ENCODE results near the gene PRUNE2.
"Not testable (repeated sequence)": the region's sequence is repeated elsewhere in the genome, so short reads cannot be mapped to it uniquely, and the experiment has no call there.

The PRUNE2 gene

GRCh38 chr9:76859860-76860259 lies 46.1 kb downstream of the PRUNE2 start:
- DNase-seq (ENCODE audit: low read depth), result no peak

GRCh38 chr9:76858248-76858647 lies 47.7 kb downstream of the PRUNE2 start:
- not testable (repeated sequence) for DNase-seq (ENCODE audit: low read depth)

- no peak for DNase-seq (ENCODE audit: low read depth)
Measured at GRCh38 chr9:76856016-76856415, 49.9 kb downstream of the PRUNE2 start.

DNA sequence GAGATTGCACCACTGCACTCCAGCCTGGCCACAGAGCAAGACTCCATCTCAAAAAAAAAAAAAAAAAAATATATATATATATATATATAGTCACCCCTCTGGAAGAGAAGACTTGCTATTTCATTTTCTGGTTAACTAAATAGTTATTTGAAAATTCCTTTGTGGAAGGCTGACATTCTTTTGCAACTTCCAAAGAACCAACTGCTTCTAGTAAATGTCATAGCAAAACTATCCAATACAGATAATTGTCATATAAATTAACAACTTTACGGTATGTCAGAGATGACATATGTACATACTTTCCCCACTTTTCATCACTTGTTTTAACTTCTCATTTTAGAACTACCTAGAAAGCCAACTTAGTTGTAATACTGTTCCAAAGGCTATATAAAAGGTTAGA lies 50.9 kb downstream of the PRUNE2 start:
- no peak for DNase-seq (ENCODE audit: low read depth)

- no peak for DNase-seq (ENCODE audit: low read depth)
Measured at GRCh38 chr9:76852026-76852425, 53.9 kb downstream of the PRUNE2 start.

DNA sequence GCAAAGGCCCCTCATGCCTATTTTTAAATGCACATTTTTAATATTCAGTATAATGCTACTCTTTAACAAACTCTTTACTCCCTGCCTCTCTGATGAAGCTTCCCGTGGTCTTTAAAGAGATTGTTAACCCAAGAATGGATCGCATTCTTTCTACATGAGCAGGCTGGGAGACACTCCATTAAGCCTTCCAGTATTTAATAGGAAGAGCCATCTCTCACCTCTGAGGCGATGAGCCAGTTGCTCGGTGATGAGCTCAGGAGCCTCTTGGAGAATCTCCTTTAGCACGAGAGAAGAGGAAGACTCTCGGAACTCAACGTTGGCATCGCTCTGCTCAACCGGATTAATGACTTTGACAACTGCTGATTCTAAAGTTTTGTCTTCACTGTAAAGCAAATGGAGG lies 59.6 kb downstream of the PRUNE2 start:
- DNase-seq (ENCODE audit: low read depth), result peak; percentile 12

DNA sequence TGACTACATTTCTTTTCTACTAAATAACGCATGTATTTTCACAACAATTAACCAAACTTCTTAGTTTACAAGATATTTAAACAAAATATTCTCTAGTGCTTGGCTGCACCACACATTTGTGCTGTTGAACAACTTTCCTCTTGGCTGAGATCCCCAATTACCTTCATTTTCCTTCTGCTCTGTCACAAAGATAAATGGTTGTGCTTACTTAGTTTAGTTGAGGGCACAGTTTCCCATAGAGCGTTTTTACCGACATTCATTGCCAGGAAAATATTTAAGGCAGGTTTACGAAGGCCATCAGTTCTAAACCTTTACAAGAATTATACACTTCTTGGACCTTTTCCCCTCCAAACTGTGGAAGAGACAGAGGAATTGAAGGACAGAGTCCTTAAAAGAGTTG lies 60.7 kb downstream of the PRUNE2 start:
- no peak for DNase-seq (ENCODE audit: low read depth)

DNA sequence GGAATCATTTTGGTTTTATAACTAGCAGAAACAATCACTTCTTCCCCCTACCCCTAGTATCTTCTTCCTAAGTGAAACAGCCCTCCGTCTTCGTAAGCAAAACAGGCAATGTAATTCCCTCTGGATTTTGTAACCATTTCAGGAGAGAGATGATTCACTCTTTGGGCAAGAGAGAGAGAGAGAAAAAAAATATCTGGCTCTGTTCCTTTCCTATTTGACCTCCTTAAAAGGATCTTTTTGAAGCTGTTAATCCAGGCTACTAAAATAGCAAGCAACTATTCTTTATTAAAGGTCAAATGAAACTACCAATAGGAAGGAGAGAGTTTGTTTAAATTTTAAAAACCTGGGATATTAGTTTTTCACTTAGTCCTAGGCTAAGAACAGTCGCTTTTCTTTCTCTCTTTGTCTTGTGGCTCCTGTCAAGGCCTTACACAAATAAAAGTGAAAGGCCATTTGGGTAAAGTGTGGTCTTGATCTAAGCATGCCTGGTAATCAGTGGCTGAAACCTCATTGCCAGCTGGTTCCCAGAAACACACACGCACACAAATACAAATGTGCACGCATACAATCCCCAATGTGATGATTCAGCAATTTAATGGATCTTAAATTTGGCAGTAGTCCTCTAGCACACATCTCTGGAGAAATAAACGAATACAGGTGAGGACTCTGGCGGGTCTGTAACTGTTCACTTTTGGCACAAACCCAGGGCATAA lies 70.2 kb downstream of the PRUNE2 start:
- DNase-seq (ENCODE audit: low read depth), result peak; percentile 48

- no peak for DNase-seq (ENCODE audit: low read depth)
Measured at GRCh38 chr9:76828447-76828846, 77.5 kb downstream of the PRUNE2 start.

DNA sequence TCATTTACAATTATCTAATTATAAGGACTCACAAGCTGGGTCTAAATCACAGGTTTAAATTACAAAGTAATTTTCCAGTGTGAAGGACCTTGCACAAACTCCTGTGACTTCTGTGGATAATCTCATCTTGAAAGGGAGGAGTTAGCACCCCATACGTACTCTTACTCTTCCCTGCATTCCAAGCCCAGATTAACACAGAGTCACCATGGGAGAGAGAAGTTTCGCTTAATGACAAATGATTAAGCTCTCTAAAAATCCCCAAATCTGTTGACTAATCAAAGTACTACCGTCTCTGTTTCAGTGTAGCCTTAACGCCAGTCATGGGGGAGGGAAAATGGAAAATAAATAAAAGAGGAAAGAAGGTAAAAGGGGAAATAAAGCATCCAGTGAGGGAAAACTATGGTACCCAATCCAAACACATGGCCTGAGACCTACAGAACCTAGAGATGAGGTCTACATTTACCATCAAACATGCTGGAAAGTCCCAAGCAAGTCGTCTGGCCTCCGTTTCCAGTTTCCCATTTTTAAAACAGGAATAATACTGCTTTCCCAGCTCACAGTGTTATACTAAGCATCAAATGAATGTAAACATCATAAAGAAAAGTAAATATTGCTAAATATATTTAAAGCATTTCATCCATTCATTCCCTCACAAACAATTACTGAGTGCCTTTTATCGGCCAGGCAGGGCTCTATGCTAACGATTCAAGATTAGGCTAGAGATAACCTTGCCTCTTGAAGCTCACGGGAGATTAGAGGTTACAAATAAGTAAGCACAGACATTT lies 78.4 kb downstream of the PRUNE2 start:
- no peak for DNase-seq (ENCODE audit: low read depth)

DNA sequence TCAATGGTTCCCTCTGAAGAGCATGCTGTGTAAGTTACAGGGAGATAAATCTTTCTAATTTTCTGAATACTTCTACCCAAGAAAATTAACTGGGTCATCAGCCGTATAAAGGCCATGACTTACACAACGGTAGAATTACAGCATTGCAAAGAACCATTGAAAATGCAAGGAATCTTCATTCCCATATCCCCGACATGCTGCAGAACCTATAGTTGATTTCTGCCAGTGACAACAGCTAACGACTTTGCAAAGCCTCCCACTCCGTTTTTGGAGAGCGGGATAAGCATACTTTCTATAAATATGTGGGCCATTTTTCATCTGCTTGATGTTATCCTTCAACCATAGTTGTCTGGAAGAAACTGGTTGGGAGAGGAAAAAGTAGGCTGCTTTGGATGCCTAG lies 85.5 kb downstream of the PRUNE2 start:
- DNase-seq (ENCODE audit: low read depth), result no peak

GRCh38 chr9:76818271-76818670 lies 87.6 kb downstream of the PRUNE2 start:
- peak; percentile 97 for DNase-seq (ENCODE audit: low read depth)

DNA sequence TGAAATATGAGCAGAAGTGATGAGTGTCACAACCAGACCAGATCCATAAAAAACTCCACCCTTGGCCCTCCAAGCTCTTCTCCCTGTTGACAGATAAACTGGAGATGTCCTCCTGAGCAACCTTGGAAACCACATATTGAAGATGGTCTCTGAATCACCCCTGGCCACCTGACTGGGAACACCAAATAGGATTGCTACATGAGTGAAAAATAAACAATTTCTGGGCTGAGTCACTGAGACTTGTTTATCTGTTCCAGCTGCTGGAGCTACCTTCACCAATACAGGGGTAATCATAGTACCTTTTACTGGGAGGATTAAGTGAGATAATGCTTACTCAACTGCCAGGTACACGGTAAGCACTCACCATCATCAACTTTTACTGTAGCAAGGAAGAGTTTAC lies 88.4 kb downstream of the PRUNE2 start:
- DNase-seq (ENCODE audit: low read depth), result peak; percentile 84

GRCh38 chr9:76812591-76812990 lies 93.3 kb downstream of the PRUNE2 start:
- DNase-seq (ENCODE audit: low read depth), result no peak

- peak; percentile 65 for DNase-seq (ENCODE audit: low read depth)
Measured at GRCh38 chr9:76810377-76810957, 95.4 kb downstream of the PRUNE2 start.

DNA sequence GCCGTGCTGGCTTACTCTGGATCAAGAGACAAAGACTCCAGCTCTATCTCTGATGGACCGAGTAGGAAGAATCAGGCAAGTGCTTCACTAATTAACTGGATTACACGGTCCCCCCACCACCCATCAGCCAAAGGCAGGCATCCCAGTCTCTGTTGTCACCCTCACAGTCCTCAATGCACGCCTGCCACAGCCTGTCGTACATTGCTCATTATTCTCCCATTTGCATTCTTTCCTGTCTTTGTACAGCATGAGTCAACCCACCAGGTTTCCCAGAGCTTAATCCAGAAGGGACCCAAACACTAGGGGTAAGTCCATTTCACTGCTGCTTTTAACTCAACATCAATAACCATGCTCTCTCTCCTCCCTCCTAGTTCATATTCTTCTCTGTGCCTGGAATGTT lies 97.3 kb downstream of the PRUNE2 start:
- peak; percentile 12 for DNase-seq (ENCODE audit: low read depth)

GRCh38 chr9:76803762-76804161 lies 102.2 kb downstream of the PRUNE2 start:
- DNase-seq (ENCODE audit: low read depth), result no peak

DNA sequence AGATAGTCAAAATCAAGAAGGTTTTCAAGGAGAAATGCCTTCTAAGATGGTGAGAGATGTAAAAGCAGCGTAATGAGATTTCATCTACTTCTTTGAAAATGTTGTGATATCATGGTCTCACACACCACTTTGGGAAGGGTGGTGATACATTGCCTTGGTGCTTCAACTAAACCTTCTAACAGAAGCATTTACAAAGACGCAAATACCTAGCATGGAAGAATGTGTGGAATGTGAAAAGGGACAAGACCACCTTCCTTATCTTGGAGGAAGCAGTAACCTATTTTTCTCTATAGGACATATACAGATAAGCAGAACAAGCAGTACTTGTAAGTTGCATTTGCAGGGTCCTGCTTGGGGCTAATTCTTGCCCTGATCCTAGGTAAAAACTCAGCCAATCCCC lies 102.8 kb downstream of the PRUNE2 start:
- DNase-seq (ENCODE audit: low read depth), result no peak

- DNase-seq (ENCODE audit: low read depth), result no peak
Measured at GRCh38 chr9:76800901-76801300, 105.0 kb downstream of the PRUNE2 start.

DNA sequence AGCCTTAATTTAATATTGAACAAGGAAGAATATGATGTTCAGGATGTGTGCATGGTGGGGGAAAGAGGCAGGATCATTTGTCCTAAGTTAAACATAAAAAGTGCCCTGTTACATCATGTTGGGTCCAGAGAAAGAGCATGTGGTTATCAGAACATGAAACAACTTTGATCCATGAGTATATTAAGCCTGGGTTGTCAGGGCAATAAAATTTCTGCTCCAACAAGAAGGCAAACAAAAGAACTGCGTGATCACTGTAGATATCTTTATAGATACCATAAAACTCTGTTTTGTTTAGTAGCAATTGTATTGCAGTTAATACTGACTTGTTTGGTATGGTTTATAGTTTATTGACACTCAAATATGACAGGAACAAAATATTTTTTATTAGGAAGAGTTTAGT lies 106.4 kb downstream of the PRUNE2 start:
- DNase-seq (ENCODE audit: low read depth), result no peak

DNA sequence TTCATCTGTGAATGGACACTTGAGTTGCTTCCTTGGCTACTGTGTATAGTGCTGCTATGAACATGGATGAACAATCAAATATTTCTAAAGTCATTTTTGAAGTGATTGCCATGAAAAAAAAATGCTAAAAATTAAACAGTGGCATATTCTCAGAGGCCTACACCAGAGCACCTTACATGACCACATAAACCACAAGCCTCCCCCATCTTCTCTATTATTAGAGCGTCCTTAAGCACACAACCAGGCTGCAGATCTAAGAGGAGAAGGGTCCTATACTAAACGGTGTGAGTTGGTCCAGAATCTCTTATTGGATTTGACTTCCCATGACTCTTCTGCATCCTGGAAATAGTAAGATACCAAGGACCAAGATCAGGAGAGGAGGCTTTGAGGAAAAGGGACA lies 107.4 kb downstream of the PRUNE2 start:
- no peak for DNase-seq (ENCODE audit: low read depth)

- DNase-seq (ENCODE audit: low read depth), result no peak
Measured at GRCh38 chr9:76796296-76796695, 109.6 kb downstream of the PRUNE2 start.

GRCh38 chr9:76793784-76794431 lies 112.0 kb downstream of the PRUNE2 start:
- no peak for DNase-seq (ENCODE audit: low read depth)

Data from ELR (cell line).